H1 (cell line): ENCODE results near the gene GP1BB. TPM values are rescaled to one million over a fixed set of nuclear protein-coding genes. Genes with fewer than 3 reads are reported as not detected.

Source experiments
- ATF2 ChIP-seq: IDR thresholded peaks from 2 replicates; pipeline ENCODE4 v1.6.1; 2012; ENCODE audit warnings: low read length, inconsistent platforms
- polyA plus RNA-seq, 7 experiments: library from polyadenylated mRNA; depleted of rRNA in 3 of 7; stranded (reverse) in 5 of 7; unstranded in 2 of 7; fragments of >200 nt in 5 of 7; fragments of 200-250 nt in 2 of 7; gene quantifications; 1 replicate in 5 of 7; 2 replicates in 1 of 7; 4 replicates in 1 of 7; pipeline versions ENCODE4 v1.2.1 to v1.2.3, GENCODE V29; 2011 to 2013; ENCODE audit warnings: missing spikeins in 2 of 7, mixed read lengths in 2 of 7
- total RNA-seq: library from RNA; stranded (reverse); fragmentation: NEBNext Ultra II Directional; extraction: Animal tissue kit (Norgen Biotek cat#: 25700); gene quantifications from 2 replicates; pipeline ENCODE4 v1.2.1, GENCODE V29; 2021
- TF ChIP-seq, protein P1 (sequence below): fragments of 300-600 bp; sonication (generic); IDR thresholded peaks from 2 replicates; pipeline ENCODE4 v1.7.1; 2012; ENCODE audit warnings: low read length, moderate library complexity, mild to moderate bottlenecking, inconsistent platforms; ENCODE audit not compliant: insufficient replicate concordance

GP1BB gene
- total and polyA plus RNA-seq, 2 of the 8 experiments (the other 6 are each of a cell fraction or from before 2014, with no cell fraction given) = 0.36 TPM; not detected in 1

- TF ChIP-seq, protein P1, sequence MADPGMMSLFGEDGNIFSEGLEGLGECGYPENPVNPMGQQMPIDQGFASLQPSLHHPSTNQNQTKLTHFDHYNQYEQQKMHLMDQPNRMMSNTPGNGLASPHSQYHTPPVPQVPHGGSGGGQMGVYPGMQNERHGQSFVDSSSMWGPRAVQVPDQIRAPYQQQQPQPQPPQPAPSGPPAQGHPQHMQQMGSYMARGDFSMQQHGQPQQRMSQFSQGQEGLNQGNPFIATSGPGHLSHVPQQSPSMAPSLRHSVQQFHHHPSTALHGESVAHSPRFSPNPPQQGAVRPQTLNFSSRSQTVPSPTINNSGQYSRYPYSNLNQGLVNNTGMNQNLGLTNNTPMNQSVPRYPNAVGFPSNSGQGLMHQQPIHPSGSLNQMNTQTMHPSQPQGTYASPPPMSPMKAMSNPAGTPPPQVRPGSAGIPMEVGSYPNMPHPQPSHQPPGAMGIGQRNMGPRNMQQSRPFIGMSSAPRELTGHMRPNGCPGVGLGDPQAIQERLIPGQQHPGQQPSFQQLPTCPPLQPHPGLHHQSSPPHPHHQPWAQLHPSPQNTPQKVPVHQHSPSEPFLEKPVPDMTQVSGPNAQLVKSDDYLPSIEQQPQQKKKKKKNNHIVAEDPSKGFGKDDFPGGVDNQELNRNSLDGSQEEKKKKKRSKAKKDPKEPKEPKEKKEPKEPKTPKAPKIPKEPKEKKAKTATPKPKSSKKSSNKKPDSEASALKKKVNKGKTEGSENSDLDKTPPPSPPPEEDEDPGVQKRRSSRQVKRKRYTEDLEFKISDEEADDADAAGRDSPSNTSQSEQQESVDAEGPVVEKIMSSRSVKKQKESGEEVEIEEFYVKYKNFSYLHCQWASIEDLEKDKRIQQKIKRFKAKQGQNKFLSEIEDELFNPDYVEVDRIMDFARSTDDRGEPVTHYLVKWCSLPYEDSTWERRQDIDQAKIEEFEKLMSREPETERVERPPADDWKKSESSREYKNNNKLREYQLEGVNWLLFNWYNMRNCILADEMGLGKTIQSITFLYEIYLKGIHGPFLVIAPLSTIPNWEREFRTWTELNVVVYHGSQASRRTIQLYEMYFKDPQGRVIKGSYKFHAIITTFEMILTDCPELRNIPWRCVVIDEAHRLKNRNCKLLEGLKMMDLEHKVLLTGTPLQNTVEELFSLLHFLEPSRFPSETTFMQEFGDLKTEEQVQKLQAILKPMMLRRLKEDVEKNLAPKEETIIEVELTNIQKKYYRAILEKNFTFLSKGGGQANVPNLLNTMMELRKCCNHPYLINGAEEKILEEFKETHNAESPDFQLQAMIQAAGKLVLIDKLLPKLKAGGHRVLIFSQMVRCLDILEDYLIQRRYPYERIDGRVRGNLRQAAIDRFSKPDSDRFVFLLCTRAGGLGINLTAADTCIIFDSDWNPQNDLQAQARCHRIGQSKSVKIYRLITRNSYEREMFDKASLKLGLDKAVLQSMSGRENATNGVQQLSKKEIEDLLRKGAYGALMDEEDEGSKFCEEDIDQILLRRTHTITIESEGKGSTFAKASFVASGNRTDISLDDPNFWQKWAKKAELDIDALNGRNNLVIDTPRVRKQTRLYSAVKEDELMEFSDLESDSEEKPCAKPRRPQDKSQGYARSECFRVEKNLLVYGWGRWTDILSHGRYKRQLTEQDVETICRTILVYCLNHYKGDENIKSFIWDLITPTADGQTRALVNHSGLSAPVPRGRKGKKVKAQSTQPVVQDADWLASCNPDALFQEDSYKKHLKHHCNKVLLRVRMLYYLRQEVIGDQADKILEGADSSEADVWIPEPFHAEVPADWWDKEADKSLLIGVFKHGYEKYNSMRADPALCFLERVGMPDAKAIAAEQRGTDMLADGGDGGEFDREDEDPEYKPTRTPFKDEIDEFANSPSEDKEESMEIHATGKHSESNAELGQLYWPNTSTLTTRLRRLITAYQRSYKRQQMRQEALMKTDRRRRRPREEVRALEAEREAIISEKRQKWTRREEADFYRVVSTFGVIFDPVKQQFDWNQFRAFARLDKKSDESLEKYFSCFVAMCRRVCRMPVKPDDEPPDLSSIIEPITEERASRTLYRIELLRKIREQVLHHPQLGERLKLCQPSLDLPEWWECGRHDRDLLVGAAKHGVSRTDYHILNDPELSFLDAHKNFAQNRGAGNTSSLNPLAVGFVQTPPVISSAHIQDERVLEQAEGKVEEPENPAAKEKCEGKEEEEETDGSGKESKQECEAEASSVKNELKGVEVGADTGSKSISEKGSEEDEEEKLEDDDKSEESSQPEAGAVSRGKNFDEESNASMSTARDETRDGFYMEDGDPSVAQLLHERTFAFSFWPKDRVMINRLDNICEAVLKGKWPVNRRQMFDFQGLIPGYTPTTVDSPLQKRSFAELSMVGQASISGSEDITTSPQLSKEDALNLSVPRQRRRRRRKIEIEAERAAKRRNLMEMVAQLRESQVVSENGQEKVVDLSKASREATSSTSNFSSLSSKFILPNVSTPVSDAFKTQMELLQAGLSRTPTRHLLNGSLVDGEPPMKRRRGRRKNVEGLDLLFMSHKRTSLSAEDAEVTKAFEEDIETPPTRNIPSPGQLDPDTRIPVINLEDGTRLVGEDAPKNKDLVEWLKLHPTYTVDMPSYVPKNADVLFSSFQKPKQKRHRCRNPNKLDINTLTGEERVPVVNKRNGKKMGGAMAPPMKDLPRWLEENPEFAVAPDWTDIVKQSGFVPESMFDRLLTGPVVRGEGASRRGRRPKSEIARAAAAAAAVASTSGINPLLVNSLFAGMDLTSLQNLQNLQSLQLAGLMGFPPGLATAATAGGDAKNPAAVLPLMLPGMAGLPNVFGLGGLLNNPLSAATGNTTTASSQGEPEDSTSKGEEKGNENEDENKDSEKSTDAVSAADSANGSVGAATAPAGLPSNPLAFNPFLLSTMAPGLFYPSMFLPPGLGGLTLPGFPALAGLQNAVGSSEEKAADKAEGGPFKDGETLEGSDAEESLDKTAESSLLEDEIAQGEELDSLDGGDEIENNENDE = no peak
- TF ChIP-seq ATF2 = no peak
Measured at GRCh38 chr22:19750507-19751490, 27.5 kb downstream of the GP1BB start (continued).
